HUES48 (cell line): ENCODE measurements around the gene BCORL1.

ENCODE experiments used
- H3K27ac ChIP-seq: one replicate; pipeline ENCODE4 v1.7.0; 2013; ENCODE audit warnings: low read depth, low read length, inconsistent platforms
- H3K27me3 ChIP-seq: 2 replicates; pipeline ENCODE4 v1.6.1; 2013; ENCODE audit warnings: mild to moderate bottlenecking, low read length; ENCODE audit not compliant: control insufficient read depth, insufficient read depth
- H3K36me3 ChIP-seq: 2 replicates; pipeline ENCODE4 v1.6.1; 2013; ENCODE audit warnings: low read length; ENCODE audit not compliant: control insufficient read depth, insufficient read depth
- H3K4me1 ChIP-seq: 2 replicates; pipeline ENCODE4 v1.6.1; 2013; ENCODE audit warnings: mild to moderate bottlenecking, low read length; ENCODE audit not compliant: control insufficient read depth, insufficient read depth
- H3K4me3 ChIP-seq: 2 replicates; pipeline ENCODE4 v1.5.1; 2013; ENCODE audit warnings: mild to moderate bottlenecking, low read depth, low read length
- H3K9ac ChIP-seq: 2 replicates; pipeline ENCODE4 v1.6.1; 2013; ENCODE audit warnings: mild to moderate bottlenecking, low read depth, low read length, moderate library complexity
- H3K9me3 ChIP-seq: 2 replicates; pipeline ENCODE4 v1.6.1; 2013; ENCODE audit warnings: low read length; ENCODE audit not compliant: control insufficient read depth, insufficient read depth

The BCORL1 gene

GRCh38 chrX:130097507-130098209, 115.2 kb downstream of the BCORL1 start:
- no peaks in the 10 kb centered on the region; the same call in 1 of the 2 replicates for H3K27me3 ChIP-seq
- H3K36me3 ChIP-seq, result no peaks in the 10 kb centered on the region
- no peaks in the 10 kb centered on the region for H3K9me3 ChIP-seq
- no peak overlapping the region for H3K4me3 ChIP-seq
- peaks cover 14% of the 10 kb centered on the region for H3K4me1 ChIP-seq
- H3K27ac ChIP-seq, result no peak overlapping the region
- H3K9ac ChIP-seq, result no peak overlapping the region

- no peaks in the 10 kb centered on the region for H3K9me3 ChIP-seq
- no peak overlapping the region for H3K27ac ChIP-seq
- H3K9ac ChIP-seq, result no peak overlapping the region
- H3K4me3 ChIP-seq, result no peak overlapping the region
- H3K36me3 ChIP-seq, result no peaks in the 10 kb centered on the region
- peaks cover 15% of the 10 kb centered on the region for H3K4me1 ChIP-seq
- no peaks in the 10 kb centered on the region; the same call in 1 of the 2 replicates for H3K27me3 ChIP-seq
Measured at GRCh38 chrX:130098210-130098552, 115.7 kb downstream of the BCORL1 start.

GRCh38 chrX:130100180-130100579, 117.7 kb downstream of the BCORL1 start:
- no peak overlapping the region for H3K27ac ChIP-seq
- no peaks in the 10 kb centered on the region for H3K36me3 ChIP-seq
- H3K27me3 ChIP-seq, result no peaks in the 10 kb centered on the region; the same call in 1 of the 2 replicates
- H3K9ac ChIP-seq, result no peak overlapping the region
- H3K4me1 ChIP-seq, result peaks cover 28% of the 10 kb centered on the region
- no peak overlapping the region for H3K4me3 ChIP-seq
- no peaks in the 10 kb centered on the region for H3K9me3 ChIP-seq

- no peaks in the 10 kb centered on the region for H3K9me3 ChIP-seq
- H3K4me1 ChIP-seq, result peaks cover 22% of the 10 kb centered on the region
- H3K27me3 ChIP-seq, result peaks cover 6% of the 10 kb centered on the region
- H3K4me3 ChIP-seq, result no peak overlapping the region
- H3K27ac ChIP-seq, result no peak overlapping the region
- no peaks in the 10 kb centered on the region for H3K36me3 ChIP-seq
- H3K9ac ChIP-seq, result no peak overlapping the region
Measured at GRCh38 chrX:130103605-130104004, 121.2 kb downstream of the BCORL1 start.

GRCh38 chrX:130105244-130105643, 122.8 kb downstream of the BCORL1 start:
- Histone ChIP-seq H3K27ac (no peak overlapping the region), H3K4me3 (no peak overlapping the region), H3K9ac (no peak overlapping the region), H3K9me3 (no peaks in the 10 kb centered on the region), H3K36me3 (no peaks in the 10 kb centered on the region), H3K27me3 (peaks cover 22% of the 10 kb centered on the region), H3K4me1 (peaks cover 27% of the 10 kb centered on the region)

- Histone ChIP-seq H3K9me3 (no peaks in the 10 kb centered on the region), H3K36me3 (no peaks in the 10 kb centered on the region), H3K27me3 (peaks cover 25% of the 10 kb centered on the region), H3K4me1 (peaks cover 27% of the 10 kb centered on the region), H3K9ac (no peak overlapping the region), H3K4me3 (no peak overlapping the region), H3K27ac (no peak overlapping the region)
Measured at GRCh38 chrX:130106071-130106470, 123.6 kb downstream of the BCORL1 start.
